ENCODE data around the gene WBP11.
"Not testable (repeated sequence)": the region's sequence is repeated elsewhere in the genome, so short reads cannot be mapped to it uniquely, and the experiment has no call there.

The WBP11 gene

GRCh38 chr12:14772946-14773345 lies 30.3 kb downstream of the WBP11 start:
- no peak for DNase-seq (ENCODE audit: low read depth in 2 of 2)

GRCh38 chr12:14771651-14772137 lies 31.6 kb downstream of the WBP11 start:
- no peak for DNase-seq (ENCODE audit: low read depth in 2 of 2)

- peak; percentile 90 to 93 for DNase-seq (ENCODE audit: low read depth in 2 of 2)
Measured at GRCh38 chr12:14770496-14771461, 32.5 kb downstream of the WBP11 start.

- DNase-seq (ENCODE audit: low read depth in 2 of 2), result peak; percentile 82 to 87
Measured at GRCh38 chr12:14769969-14770495, 33.2 kb downstream of the WBP11 start.

GRCh38 chr12:14769466-14769968 lies 33.8 kb downstream of the WBP11 start:
- no peak for DNase-seq (ENCODE audit: low read depth in 2 of 2)

GRCh38 chr12:14768823-14769405 lies 34.4 kb downstream of the WBP11 start:
- peak in 1 of 2 donors; percentile 54 for DNase-seq (ENCODE audit: low read depth in 2 of 2)

- no peak for DNase-seq (ENCODE audit: low read depth in 2 of 2)
Measured at GRCh38 chr12:14767617-14768016, 35.7 kb downstream of the WBP11 start.

GRCh38 chr12:14766649-14767215 lies 36.5 kb downstream of the WBP11 start:
- no peak for DNase-seq (ENCODE audit: low read depth in 2 of 2)

GRCh38 chr12:14766020-14766419 lies 37.3 kb downstream of the WBP11 start:
- DNase-seq (ENCODE audit: low read depth in 2 of 2), result not testable (repeated sequence)

GRCh38 chr12:14765398-14765797 lies 37.9 kb downstream of the WBP11 start:
- no peak for DNase-seq (ENCODE audit: low read depth in 2 of 2)

- not testable (repeated sequence) for DNase-seq (ENCODE audit: low read depth in 2 of 2)
Measured at GRCh38 chr12:14759711-14760280, 43.5 kb downstream of the WBP11 start.

- DNase-seq (ENCODE audit: low read depth in 2 of 2), result no peak
Measured at GRCh38 chr12:14756334-14757143, 46.7 kb downstream of the WBP11 start.

GRCh38 chr12:14751986-14752385 lies 51.3 kb downstream of the WBP11 start:
- DNase-seq (ENCODE audit: low read depth in 2 of 2), result no peak

GRCh38 chr12:14743061-14743460 lies 60.2 kb downstream of the WBP11 start:
- no peak for DNase-seq (ENCODE audit: low read depth in 2 of 2)

GRCh38 chr12:14741942-14742341 lies 61.3 kb downstream of the WBP11 start:
- no peak for DNase-seq (ENCODE audit: low read depth in 2 of 2)

GRCh38 chr12:14741153-14741552 lies 62.1 kb downstream of the WBP11 start:
- no peak for DNase-seq (ENCODE audit: low read depth in 2 of 2)

- DNase-seq (ENCODE audit: low read depth in 2 of 2), result not testable (repeated sequence)
Measured at GRCh38 chr12:14736441-14736840, 66.8 kb downstream of the WBP11 start.

All from stimulated activated CD4-positive, alpha-beta T cell treated with anti-CD3 and anti-CD28 coated beads, Interleukin-15, amount 100 ng/mL, for 48 hours (primary cell).